Measurements from ENCODE around the gene POU3F1.

DNA sequence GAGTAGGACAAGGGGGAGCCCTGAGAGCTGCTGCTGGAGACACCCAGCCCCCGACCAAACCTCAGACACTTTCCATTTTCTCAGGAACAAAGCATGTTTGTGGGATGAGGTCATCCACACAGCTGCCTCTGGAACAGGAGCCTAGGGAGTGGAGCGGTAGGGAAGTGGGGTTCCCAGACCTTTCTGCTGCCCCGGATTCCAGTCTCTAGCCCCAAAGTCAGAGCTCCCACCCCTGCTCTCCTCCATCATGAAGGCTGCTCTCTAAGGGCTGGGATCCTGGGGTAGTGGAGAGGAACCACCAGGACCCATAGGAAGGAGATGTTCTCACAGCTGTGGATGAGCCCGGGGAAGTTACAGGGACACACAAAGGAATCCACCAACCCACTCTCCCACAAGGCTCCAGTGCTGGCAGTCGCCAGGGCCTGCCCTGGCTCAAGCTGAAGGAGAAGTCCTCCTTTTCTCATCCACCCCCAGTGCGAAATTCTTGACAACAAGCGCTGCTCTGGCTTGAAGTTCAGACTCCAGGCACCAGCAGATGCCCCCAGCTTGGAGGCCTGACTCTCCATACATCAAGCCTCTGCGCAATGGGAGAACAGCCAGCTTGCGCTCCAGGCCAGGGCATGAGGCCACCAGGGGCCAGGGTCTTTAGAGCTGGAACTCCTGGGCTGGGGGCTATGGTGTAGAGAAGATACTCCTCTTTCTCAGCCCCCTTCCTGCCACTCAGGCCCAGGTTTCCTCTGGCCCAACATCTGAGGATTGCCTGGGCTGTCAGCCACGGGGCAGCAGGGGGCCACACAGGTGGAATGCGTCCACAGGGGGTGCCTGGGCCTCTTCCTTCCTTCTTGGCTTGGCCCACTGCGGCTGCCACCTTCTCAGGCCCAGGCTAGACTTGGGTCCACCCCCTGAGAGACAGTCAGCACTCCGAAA, 45.8 kb downstream of the POU3F1 start:
- TF ChIP-seq CBX5 (IDR thresholded peaks at IDR 0.05; ENCODE audit: low read depth) = no peak
- TF ChIP-seq RB1 (IDR thresholded peaks at IDR 0.05; ENCODE audit: borderline replicate concordance) = no peak
- TF ChIP-seq RBBP5 (conservative IDR thresholded peaks at IDR 0.05) = no peak
- no peak for TF ChIP-seq ZNF24 (IDR thresholded peaks at IDR 0.05)
- TF ChIP-seq RCOR1 (conservative IDR thresholded peaks at IDR 0.05; ENCODE audit: low read depth, low read length) = no peak
- TF ChIP-seq, protein P1, sequence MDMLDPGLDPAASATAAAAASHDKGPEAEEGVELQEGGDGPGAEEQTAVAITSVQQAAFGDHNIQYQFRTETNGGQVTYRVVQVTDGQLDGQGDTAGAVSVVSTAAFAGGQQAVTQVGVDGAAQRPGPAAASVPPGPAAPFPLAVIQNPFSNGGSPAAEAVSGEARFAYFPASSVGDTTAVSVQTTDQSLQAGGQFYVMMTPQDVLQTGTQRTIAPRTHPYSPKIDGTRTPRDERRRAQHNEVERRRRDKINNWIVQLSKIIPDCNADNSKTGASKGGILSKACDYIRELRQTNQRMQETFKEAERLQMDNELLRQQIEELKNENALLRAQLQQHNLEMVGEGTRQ (IDR thresholded peaks at IDR 0.05; ENCODE audit: borderline replicate concordance, low read depth, low read length) = no peak
- TF ChIP-seq POLR2A (IDR thresholded peaks at IDR 0.05; ENCODE audit: low read depth, low read length) = no peak
- TF ChIP-seq, protein P2, sequence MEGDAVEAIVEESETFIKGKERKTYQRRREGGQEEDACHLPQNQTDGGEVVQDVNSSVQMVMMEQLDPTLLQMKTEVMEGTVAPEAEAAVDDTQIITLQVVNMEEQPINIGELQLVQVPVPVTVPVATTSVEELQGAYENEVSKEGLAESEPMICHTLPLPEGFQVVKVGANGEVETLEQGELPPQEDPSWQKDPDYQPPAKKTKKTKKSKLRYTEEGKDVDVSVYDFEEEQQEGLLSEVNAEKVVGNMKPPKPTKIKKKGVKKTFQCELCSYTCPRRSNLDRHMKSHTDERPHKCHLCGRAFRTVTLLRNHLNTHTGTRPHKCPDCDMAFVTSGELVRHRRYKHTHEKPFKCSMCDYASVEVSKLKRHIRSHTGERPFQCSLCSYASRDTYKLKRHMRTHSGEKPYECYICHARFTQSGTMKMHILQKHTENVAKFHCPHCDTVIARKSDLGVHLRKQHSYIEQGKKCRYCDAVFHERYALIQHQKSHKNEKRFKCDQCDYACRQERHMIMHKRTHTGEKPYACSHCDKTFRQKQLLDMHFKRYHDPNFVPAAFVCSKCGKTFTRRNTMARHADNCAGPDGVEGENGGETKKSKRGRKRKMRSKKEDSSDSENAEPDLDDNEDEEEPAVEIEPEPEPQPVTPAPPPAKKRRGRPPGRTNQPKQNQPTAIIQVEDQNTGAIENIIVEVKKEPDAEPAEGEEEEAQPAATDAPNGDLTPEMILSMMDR (IDR thresholded peaks at IDR 0.05 in 2 of 3, conservative IDR thresholded peaks at IDR 0.05 in 1 of 3; ENCODE audit: control insufficient read depth in 2 of 3, extremely low read depth in 1 of 3, insufficient read depth in 1 of 3, low read depth in 3 of 3, low read length in 3 of 3) = no peak
- TF ChIP-seq HCFC1 (IDR thresholded peaks at IDR 0.05; ENCODE audit: low read length) = no peak

Measured in GM12878 (cell line).